Measurements from ENCODE around the gene MIEN1. TPM values are rescaled to one million over a fixed set of nuclear protein-coding genes. Genes with fewer than 3 reads are reported as not detected.

The MIEN1 gene
- total and polyA plus RNA-seq, 2 of the 13 experiments (the other 11 are each of a cell fraction or from before 2014, with no cell fraction given): 40.6 to 56.6 TPM

- TF ChIP-seq, protein P1, sequence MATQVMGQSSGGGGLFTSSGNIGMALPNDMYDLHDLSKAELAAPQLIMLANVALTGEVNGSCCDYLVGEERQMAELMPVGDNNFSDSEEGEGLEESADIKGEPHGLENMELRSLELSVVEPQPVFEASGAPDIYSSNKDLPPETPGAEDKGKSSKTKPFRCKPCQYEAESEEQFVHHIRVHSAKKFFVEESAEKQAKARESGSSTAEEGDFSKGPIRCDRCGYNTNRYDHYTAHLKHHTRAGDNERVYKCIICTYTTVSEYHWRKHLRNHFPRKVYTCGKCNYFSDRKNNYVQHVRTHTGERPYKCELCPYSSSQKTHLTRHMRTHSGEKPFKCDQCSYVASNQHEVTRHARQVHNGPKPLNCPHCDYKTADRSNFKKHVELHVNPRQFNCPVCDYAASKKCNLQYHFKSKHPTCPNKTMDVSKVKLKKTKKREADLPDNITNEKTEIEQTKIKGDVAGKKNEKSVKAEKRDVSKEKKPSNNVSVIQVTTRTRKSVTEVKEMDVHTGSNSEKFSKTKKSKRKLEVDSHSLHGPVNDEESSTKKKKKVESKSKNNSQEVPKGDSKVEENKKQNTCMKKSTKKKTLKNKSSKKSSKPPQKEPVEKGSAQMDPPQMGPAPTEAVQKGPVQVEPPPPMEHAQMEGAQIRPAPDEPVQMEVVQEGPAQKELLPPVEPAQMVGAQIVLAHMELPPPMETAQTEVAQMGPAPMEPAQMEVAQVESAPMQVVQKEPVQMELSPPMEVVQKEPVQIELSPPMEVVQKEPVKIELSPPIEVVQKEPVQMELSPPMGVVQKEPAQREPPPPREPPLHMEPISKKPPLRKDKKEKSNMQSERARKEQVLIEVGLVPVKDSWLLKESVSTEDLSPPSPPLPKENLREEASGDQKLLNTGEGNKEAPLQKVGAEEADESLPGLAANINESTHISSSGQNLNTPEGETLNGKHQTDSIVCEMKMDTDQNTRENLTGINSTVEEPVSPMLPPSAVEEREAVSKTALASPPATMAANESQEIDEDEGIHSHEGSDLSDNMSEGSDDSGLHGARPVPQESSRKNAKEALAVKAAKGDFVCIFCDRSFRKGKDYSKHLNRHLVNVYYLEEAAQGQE (IDR thresholded peaks at IDR 0.05; ENCODE audit: borderline replicate concordance in 1 of 2, low read depth in 1 of 2, low read length in 2 of 2): peak in 1 of 2 experiments; percentile 47; a peak in 2 of 4 replicates
- TF ChIP-seq MIER3 (CRISPR knock-in tag; IDR thresholded peaks at IDR 0.05; ENCODE audit: borderline replicate concordance) (peak; percentile 78; the same call in 1 of the 2 replicates), ZHX1 (CRISPR knock-in tag; IDR thresholded peaks at IDR 0.05; ENCODE audit: low read depth) (no peak), SPEN (CRISPR knock-in tag; IDR thresholded peaks at IDR 0.05; ENCODE audit: low read depth) (peak; percentile 85), ZNF501 (CRISPR knock-in tag; IDR thresholded peaks at IDR 0.05) (peak; percentile 74; the same call in 1 of the 2 replicates), GFI1 (CRISPR knock-in tag; IDR thresholded peaks at IDR 0.05; ENCODE audit: borderline replicate concordance) (peak; percentile 73; the same call in 1 of the 2 replicates), PBX3 (CRISPR knock-in tag; IDR thresholded peaks at IDR 0.05; ENCODE audit: borderline replicate concordance) (no peak), ATRX (CRISPR knock-in tag; IDR thresholded peaks at IDR 0.05; ENCODE audit: borderline replicate concordance) (no peak), AGO2 (optimal IDR thresholded peaks at IDR 0.05; ENCODE audit: low read depth, low read length) (peak; percentile 96), ZUFSP (CRISPR knock-in tag; IDR thresholded peaks at IDR 0.05; ENCODE audit: borderline replicate concordance) (no peak), TAF15 (IDR thresholded peaks at IDR 0.05; ENCODE audit: low read depth, low read length, poor library complexity, severe bottlenecking) (peak; percentile 85), YEATS2 (CRISPR knock-in tag; IDR thresholded peaks at IDR 0.05; ENCODE audit: borderline replicate concordance) (peak; percentile 74; the same call in 1 of the 2 replicates), LBX2 (CRISPR knock-in tag; IDR thresholded peaks at IDR 0.05; ENCODE audit: borderline replicate concordance) (no peak), MTA3 (CRISPR knock-in tag; IDR thresholded peaks at IDR 0.05) (no peak)
- TF ChIP-seq, protein P2, sequence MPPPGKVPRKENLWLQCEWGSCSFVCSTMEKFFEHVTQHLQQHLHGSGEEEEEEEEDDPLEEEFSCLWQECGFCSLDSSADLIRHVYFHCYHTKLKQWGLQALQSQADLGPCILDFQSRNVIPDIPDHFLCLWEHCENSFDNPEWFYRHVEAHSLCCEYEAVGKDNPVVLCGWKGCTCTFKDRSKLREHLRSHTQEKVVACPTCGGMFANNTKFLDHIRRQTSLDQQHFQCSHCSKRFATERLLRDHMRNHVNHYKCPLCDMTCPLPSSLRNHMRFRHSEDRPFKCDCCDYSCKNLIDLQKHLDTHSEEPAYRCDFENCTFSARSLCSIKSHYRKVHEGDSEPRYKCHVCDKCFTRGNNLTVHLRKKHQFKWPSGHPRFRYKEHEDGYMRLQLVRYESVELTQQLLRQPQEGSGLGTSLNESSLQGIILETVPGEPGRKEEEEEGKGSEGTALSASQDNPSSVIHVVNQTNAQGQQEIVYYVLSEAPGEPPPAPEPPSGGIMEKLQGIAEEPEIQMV (CRISPR knock-in tag; IDR thresholded peaks at IDR 0.05; ENCODE audit: low read depth): no peak
Measured at GRCh38 chr17:39738983-39739884, 8.9 kb upstream of the MIEN1 start (continued).

All from HepG2 (cell line).